Skin of body (tissue), 2 donors: ENCODE measurements around the gene AP5S1. TPM values are rescaled to one million over a fixed set of nuclear protein-coding genes. Genes with fewer than 3 reads are reported as not detected.
"Not testable (repeated sequence)": the region's sequence is repeated elsewhere in the genome, so short reads cannot be mapped to it uniquely, and the experiment has no call there.

Experiments
- DNase-seq: peaks from one replicate; lab custom pipeline; 2025; lab: John Stamatoyannopoulos, UW
- total RNA-seq: library from RNA; depleted of rRNA; stranded (reverse); fragments of >200 nt; gene quantifications from one replicate; pipeline ENCODE4 v1.2.3, GENCODE V29; 2014

The AP5S1 gene
- total RNA-seq, 1 donor from 2014 or later, result 5.8 TPM

DNA sequence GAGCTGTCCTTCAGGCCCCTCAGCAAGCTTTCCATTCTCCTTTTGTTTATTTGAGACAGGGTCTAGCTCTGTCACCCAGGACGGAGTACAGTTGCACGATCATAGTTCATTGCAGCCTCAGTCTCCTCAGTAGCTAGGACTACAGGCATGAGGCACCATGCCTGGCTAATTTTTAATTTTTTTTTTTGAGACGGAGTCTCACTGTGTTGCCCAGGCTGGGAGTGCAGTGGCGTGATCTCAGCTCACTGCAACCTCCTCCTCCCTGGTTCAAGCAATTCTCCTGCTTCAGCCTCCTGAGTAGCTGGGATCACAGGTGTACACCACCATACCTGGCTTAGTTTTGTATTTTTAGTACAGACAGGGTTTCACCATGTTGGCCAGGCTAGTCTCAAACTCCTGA is 31.1 kb upstream of the AP5S1 start:
- not testable (repeated sequence) for DNase-seq

DNA sequence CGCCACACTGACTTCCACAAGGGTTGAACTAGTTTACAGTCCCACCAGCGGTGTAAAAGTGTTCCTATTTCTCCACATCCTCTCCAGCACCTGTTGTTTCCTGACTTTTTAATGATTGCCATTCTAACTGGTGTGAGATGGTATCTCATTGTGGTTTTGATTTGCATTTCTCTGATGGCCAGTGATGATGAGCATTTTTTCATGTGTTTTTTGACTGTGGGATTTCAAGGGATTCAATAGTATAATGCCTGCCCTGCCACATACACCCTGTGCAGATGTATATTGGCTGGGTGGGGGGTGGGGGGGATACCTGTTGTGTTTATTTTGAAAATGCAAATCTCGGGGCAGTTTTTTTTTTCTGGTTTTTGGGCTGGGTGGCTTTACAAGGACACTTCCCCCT is 26.2 kb upstream of the AP5S1 start:
- not testable (repeated sequence) for DNase-seq

DNA sequence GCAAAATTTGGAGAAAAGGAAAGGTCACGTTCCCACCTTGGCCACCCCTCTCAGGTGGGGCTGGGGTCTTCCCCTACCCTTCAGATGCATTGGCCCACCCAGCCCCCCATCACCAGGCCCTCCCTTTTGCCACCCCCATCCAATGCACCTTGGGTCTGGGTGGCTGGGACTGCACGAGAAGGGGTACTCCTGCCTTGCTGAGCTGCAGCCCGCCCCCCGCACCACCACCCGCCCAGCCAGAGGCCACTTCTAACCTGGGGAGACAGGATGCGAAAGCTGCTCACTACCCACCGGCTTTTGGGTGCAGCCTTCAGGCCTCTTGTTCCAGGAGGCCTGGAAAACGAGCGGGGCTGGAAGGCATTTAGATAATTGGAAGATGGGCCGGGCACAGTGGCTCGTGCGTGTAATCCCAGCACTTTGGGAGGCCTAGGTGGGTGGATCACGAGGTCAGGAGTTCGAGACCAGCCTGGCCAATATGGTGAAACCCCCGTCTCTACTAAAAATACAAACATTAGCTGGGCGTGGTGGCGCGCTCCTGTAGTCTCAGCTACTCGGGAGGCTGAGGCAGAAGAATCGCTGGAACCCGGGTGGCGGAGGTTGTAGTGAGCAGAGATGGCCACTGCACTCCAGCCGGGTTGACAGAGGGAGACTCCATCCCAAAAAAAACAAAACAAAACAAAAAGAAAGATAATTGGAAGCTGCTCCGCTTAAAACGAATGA is 25.5 kb upstream of the AP5S1 start:
- DNase-seq, result no peak

DNA sequence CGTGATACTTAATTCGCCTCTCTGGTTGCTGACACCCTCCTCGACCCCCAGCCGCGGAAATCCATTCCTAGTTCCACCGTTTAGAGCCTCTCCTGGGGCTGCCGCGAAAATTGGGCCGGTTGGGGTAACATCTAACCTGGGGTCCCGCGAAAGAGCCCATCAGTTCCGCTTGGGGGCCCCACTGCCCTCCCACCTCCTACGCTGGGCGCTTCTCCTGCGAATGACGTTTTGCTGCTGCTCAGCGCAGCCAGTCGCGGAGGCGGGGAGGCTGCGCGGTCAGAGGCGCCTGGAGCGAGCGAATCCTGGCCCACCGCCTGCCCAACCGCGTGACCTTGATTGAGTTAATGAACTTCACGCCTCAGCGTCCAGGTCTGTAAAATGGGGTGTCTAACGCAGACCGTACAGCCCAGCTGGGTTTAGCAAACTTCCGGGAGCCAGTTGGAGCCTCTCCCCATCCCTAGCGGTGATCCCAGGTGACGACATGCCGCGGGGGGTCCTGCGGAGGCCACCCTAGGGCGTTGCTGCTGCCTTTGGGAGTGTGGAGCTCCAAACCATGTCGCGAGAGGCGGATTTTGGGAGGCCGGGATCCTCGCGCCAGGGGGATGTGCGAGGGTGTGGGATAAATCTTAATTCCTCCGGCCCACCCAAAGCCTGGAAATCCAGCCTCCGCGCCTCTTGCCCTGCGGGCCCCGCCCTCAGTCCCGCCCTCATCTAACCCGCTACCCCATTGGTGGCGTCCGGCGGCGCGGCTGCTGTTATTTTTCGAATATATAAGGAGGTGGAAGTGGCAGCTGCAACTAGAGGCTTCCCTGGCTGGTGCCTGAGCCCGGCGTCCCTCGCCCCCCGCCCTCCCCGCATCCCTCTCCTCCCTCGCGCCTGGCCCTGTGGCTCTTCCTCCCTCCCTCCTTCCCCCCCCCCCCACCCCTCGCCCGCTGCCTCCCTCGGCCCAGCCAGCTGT is 24.6 kb upstream of the AP5S1 start, which contains the start of gene CDC25B:
TSS of gene CDC25B (plus strand) at position 800 of the 958 bp plus-strand sequence. CDS start 222 bp downstream, outside the sequence.
- peak; percentile 88 for DNase-seq

DNA sequence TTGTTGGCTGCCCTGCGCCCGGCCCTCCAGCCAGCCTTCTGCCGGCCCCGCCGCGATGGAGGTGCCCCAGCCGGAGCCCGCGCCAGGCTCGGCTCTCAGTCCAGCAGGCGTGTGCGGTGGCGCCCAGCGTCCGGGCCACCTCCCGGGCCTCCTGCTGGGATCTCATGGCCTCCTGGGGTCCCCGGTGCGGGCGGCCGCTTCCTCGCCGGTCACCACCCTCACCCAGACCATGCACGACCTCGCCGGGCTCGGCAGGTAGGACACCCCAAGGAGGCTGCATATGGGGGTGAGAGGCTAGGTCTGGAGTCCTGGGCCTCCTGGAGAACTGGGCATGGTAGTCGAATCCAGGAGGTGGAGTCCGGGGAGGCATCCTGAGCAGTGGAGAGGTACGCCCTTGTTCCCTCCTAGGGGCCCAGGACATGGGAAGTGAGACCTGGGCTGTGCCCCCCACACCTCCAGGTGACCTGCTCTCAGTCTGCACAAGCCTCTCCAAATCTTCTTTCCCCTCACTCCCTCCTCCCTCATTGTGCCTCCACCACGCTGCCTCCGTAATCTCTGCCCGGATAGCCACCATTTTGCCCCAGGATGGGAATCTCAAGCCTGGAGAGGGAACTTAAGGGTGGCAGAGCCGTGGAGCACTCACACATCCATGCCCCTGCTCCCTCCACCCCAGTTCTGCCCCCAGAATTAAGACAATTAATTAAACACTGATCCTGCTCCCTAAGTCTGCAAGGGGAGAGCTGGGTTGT is 23.7 kb upstream of the AP5S1 start:
- no peak for DNase-seq

DNA sequence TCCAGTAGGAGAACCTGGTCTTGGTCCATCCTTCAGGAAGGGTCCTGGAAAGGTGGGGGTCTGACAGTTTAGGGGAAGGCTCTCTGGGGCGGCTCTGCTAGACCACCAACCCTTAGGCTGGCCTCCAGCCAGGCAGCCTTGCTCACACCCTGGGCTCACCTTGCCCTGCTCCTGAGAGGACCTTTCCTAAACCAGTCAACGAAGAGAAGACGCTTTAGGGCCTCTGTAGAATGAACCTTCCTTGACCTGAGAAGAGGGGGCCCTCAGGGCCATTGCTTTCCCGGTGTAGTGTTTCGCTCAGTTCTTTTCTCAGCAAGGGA is 23.2 kb upstream of the AP5S1 start:
- no peak for DNase-seq

DNA sequence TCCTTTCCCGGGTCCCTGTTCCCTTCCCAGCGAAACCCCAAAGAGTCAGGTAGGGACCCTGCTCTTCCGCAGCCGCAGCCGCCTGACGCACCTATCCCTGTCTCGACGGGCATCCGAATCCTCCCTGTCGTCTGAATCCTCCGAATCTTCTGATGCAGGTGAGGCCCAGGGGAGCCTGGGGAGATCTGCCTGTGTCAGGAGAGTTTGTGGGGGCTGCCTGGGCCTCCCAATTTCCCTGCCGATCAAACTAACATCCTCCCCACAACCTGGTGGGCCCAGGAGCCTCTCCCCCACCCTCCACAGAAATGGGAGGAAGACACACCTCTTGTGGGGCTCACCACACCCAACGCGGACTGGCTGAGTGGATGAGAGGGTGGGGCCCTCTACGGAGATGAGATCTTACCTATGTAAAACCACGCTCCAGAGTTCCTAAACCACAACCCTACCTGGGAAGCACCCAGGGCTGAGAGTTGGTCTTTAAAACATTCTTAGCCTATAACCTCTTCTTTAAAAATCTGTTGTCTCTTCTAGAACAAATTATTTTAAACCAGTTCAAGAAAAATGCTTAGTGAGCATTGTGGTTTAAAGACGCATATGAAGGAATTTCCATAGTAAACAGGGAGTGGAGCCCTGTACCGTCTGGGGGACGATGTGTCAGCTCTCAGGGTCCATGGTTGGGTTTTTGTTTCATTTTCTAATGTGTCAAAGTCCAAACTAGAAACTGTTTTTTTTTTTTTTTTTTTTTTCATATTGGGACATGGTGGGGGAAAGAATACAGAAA is 22.6 kb upstream of the AP5S1 start:
- DNase-seq, result no peak

DNA sequence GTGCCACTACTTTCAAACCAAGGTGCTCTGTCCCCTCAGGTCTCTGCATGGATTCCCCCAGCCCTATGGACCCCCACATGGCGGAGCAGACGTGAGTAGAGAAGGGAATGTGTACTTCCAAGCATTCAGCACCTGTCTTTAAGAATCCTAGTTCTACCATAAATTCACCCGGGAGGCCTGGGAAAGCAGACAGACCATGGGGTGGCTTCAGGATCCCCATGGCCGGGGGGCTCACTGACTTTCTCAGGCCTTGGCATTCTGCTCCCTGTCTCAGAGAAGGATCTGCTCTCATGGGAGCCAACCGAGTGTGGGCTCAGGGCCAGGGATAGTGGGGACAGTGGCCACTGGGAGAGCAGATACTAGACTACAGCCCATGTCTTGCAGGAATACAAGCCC is 22.0 kb upstream of the AP5S1 start:
- no peak for DNase-seq

DNA sequence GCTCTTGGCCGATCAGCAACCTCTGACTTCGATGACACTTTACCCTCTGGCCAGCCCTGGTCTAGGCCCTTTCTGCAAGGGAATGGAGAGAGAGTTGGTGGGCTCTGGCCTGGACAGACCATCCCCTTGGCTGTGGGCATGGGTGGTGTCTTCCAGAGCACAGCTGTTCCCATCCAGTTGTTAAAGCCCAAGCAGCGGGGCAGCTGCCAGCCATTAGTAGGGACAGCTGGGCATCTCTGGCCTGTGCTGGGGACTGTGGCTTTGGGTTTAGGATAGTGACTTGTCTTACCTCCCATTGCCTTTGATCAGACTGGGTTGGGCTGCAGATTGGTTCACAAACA is 21.5 kb upstream of the AP5S1 start:
- DNase-seq, result no peak

DNA sequence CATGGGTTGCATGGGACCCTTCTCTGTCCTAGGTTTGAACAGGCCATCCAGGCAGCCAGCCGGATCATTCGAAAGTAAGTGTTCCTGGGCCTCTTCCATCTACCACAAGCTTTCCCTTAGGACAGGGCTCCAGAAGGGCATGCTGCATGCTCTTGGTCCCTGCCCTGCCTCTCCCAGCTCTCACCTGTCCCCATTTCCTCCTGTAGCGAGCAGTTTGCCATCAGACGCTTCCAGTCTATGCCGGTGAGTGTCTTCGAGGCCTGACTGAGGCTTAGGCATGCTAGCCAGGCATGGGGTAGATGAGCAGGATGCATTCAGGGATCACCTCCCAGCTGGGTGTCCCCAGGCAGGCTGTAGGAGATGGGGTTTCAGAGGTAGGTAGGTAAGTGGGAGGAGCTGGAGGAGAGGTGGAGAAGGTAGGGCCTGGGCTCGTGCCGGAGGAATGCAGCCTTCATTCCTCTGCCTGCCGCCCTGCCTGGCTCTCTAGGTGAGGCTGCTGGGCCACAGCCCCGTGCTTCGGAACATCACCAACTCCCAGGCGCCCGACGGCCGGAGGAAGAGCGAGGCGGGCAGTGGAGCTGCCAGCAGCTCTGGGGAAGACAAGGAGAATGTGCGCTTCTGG is 20.0 kb upstream of the AP5S1 start:
- DNase-seq, result no peak

DNA sequence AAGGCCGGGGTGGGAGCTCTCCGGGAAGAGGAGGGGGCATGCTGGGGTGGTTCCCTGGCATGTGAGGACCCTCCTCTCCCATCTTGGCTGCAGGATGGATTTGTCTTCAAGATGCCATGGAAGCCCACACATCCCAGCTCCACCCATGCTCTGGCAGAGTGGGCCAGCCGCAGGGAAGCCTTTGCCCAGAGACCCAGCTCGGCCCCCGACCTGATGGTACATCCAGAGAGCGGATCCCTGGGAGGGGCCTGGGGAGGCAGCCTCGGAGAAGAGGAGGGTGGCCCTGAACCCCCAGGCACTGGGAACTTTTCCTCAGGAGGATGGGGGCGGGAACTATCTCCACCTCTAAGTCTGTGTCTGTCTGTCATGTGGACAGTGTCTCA is 19.5 kb upstream of the AP5S1 start:
- no peak for DNase-seq

DNA sequence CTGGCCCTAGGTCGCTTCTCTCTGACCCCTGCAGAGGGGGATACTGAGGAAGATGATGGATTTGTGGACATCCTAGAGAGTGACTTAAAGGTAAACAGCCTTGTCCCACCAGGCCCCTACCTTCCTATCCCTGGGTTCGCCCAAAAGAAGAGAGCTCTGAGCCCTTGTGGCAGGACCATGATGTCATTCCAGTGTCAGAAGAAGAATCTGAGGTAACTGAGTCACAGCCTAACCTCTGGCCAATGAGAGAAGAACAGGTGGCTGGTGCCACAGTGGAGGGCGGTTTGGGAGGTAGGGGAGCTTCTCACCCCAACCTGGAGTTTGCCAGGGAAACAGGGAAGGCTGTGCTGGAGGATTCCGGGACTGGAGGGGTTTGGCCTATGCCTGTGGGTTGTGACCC is 19.0 kb upstream of the AP5S1 start:
- DNase-seq, result no peak

DNA sequence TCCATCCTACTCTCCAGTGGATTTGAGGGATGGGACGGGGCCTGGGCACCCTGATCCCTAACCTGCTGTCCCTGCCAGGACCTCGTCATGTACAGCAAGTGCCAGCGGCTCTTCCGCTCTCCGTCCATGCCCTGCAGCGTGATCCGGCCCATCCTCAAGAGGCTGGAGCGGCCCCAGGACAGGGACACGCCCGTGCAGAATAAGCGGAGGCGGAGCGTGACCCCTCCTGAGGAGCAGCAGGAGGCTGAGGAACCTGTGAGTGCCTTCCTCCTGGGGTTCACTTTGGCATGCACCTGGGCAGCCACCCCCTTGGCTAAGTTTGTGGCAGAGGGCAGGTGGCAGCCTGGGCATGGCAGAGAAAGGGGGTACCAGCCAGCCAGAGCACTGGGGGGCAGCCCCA is 18.5 kb upstream of the AP5S1 start:
- no peak for DNase-seq

DNA sequence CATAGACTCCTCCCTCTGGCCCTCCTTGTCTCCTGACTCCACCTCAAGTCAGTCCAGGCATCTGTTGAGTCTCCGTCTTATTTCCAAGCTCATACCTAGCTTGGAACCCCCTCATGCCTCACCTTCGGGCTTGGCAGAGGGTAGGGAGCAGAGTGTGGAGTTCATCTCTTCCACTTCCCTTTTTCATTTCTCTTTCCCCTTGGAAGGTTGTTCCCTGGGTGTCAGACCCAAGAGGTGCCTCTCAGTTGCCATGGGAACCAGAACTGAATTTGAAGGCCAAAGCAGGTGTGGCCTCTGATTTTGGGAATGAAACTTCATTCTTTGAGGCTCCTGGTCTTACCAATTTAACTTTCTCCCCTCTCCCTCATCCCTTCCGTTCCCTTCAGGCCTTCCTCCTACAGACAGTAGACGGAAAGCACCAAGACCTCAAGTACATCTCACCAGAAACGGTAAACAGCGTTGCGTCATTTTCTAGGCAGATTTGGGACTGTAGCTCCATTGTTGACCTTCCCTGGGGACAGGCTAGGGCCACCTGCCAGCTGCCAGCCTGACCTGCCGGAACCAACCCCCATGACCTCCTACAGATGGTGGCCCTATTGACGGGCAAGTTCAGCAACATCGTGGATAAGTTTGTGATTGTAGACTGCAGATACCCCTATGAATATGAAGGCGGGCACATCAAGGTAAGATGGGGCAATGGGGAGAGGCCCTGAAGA is 17.7 kb upstream of the AP5S1 start:
- no peak for DNase-seq

DNA sequence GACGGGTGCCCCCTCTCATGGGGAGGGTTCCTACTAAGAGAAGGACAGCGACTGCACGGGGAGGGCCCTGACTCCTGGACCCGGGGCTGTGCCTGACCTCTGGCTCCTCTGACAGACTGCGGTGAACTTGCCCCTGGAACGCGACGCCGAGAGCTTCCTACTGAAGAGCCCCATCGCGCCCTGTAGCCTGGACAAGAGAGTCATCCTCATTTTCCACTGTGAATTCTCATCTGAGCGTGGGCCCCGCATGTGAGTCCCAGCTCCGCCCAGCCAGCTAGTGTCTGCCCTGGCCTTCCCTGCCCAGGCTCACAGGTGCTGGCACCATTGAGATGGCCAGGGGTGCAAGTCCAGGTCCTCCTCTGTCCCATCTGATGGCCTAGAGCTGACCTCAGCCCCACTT is 17.1 kb upstream of the AP5S1 start:
- no peak for DNase-seq

DNA sequence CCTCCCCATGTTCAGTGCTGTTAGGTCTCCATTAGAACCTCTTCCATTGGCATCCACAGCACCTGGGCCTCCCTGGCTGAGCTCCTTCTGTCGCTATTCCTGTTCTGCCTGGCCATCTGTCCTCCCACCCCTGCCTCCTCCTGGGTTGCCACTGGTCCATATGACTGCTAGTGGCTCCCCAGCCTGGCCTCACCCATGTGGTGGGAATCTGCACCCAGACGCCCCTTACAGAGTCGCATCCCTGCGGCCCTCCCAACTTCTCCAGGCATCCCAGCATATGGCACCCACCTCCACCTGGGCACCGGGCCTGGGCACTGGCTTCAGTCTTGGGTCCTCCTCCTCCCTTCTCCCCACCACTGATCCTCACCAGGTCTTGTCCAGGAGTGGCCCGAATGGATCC is 16.5 kb upstream of the AP5S1 start:
- no peak for DNase-seq

DNA sequence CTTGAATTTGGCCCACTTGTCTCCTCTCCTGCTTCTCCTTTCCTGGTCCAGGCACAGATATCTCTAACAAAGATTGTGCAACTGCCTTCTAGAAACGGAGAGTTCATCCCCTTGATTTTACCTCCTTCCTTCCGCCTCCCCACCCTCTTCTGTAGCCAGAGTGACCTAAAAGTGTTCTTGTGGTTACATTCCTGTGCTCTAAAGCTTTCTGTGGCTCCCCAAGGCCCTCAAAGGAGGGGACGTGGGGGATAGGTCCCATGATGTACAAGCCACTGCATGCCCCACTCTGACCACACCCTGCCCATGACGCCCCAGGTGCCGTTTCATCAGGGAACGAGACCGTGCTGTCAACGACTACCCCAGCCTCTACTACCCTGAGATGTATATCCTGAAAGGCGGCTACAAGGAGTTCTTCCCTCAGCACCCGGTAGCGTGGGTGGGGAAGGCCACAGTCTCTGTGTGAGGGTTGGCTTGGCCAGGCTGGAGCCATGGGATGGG is 16.0 kb upstream of the AP5S1 start:
- DNase-seq, result no peak

DNA sequence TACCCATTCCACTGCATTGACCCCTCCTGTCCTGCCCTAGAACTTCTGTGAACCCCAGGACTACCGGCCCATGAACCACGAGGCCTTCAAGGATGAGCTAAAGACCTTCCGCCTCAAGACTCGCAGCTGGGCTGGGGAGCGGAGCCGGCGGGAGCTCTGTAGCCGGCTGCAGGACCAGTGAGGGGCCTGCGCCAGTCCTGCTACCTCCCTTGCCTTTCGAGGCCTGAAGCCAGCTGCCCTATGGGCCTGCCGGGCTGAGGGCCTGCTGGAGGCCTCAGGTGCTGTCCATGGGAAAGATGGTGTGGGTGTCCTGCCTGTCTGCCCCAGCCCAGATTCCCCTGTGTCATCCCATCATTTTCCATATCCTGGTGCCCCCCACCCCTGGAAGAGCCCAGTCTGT is 15.6 kb upstream of the AP5S1 start:
- no peak for DNase-seq

DNA sequence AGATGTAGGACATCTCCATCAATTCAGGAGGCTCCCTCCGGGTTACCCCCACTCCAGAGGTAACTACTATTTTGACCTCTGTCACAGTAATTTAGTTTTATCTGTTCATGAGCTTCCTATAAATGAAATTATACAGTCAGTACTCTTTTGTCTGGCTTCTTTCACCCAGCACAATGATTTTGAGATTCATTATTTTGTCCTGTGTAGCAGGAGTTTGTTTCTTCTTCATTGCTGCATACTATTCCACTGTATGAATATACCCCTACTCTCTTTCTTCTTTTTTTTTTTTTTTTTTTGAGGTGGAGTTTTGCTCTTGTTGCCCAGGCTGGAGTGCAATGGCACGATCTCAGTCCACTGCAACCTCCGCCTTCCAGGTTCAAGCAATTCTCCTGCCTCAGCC is 11.8 kb upstream of the AP5S1 start:
- DNase-seq, result no peak
